ENCODE data around the gene TTC1. TPM values are rescaled to one million over a fixed set of nuclear protein-coding genes. Genes with fewer than 3 reads are reported as not detected.

Gene TTC1
- polyA plus RNA-seq, 1 experiment, result 23.2 TPM

DNA sequence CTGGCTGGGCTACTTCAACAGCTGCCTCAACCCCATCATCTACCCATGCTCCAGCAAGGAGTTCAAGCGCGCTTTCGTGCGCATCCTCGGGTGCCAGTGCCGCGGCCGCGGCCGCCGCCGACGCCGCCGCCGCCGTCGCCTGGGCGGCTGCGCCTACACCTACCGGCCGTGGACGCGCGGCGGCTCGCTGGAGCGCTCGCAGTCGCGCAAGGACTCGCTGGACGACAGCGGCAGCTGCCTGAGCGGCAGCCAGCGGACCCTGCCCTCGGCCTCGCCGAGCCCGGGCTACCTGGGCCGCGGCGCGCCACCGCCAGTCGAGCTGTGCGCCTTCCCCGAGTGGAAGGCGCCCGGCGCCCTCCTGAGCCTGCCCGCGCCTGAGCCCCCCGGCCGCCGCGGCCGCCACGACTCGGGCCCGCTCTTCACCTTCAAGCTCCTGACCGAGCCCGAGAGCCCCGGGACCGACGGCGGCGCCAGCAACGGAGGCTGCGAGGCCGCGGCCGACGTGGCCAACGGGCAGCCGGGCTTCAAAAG is 36.9 kb upstream of the TTC1 start:
- H3K36me3 ChIP-seq (ENCODE audit: control insufficient read depth, insufficient read depth, low read length), result no peaks in the 10 kb centered on the region
- DNase-seq (ENCODE audit: low read depth), result no peak
- H3K27me3 ChIP-seq (ENCODE audit: control insufficient read depth, insufficient read depth, low read length), result no peaks in the 10 kb centered on the region
- ChIA-PET CTCF (interaction anchor here (0.9 to 1.4 kb wide), 3 partner anchors 13 to 527 kb away, joined by 3 to 4 read pairs (median 4); no protein-coding TSS in a partner anchor), POLR2A (no interaction called here)
- TF ChIP-seq, protein P1, sequence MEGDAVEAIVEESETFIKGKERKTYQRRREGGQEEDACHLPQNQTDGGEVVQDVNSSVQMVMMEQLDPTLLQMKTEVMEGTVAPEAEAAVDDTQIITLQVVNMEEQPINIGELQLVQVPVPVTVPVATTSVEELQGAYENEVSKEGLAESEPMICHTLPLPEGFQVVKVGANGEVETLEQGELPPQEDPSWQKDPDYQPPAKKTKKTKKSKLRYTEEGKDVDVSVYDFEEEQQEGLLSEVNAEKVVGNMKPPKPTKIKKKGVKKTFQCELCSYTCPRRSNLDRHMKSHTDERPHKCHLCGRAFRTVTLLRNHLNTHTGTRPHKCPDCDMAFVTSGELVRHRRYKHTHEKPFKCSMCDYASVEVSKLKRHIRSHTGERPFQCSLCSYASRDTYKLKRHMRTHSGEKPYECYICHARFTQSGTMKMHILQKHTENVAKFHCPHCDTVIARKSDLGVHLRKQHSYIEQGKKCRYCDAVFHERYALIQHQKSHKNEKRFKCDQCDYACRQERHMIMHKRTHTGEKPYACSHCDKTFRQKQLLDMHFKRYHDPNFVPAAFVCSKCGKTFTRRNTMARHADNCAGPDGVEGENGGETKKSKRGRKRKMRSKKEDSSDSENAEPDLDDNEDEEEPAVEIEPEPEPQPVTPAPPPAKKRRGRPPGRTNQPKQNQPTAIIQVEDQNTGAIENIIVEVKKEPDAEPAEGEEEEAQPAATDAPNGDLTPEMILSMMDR (IDR thresholded peaks at IDR 0.05; ENCODE audit: insufficient read depth, low read depth, low read length), result no peak
- no peak overlapping the region for H3K4me3 ChIP-seq (ENCODE audit: low read depth, low read length)

DNA sequence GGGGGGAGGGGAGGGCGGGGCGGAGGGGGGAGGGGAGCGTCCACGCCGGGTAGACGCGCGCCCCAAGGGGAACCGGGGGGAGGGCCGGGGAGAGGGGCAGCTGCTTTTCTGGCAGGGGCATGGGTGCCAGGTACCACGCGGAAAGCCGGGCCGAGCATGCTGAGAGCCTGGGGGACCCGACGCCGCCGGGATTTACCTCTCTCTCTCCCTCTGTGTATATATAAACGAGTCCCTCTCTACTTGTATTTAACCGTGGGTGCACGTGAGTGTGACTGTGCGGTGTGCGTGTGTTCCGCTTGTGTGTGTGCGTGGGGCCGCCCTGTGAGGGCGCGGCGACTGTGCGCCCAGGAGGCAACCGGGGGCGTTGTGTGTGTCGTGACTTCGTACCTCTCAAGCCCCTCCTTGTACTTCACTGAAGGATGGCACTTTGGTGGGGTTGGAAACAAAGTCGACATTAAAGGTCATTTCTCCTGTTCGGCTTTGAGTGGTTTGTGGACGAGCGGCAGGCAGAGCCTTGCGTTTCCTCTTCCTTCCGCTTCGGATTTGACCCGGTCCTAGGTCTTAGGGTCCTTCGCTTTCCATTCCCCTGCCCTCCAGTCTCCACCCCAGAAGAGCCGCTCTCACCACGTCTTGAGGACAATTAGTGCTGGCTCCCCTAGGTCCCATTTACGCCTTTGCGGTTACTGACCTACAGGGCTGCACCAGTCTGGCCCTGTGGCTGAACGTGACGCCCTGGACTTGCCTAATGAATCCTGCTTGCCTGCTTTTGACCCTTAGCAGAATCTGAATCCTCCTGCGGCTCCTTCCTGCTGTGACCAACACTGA is 36.2 kb upstream of the TTC1 start:
- CTCF ChIA-PET, result interaction anchor here (1.4 to 5.0 kb wide), 3 partner anchors 14 to 528 kb away, joined by 4 to 32 read pairs (median 4); no protein-coding TSS in a partner anchor
- no peaks in the 10 kb centered on the region for H3K27me3 ChIP-seq (ENCODE audit: control insufficient read depth, insufficient read depth, low read length)
- POLR2A ChIA-PET, result no interaction called here
- H3K4me3 ChIP-seq (ENCODE audit: low read depth, low read length), result no peak overlapping the region
- no peak for DNase-seq (ENCODE audit: low read depth)
- TF ChIP-seq, protein P1 (IDR thresholded peaks at IDR 0.05; ENCODE audit: insufficient read depth, low read depth, low read length), result no peak
- H3K36me3 ChIP-seq (ENCODE audit: control insufficient read depth, insufficient read depth, low read length), result no peaks in the 10 kb centered on the region

DNA sequence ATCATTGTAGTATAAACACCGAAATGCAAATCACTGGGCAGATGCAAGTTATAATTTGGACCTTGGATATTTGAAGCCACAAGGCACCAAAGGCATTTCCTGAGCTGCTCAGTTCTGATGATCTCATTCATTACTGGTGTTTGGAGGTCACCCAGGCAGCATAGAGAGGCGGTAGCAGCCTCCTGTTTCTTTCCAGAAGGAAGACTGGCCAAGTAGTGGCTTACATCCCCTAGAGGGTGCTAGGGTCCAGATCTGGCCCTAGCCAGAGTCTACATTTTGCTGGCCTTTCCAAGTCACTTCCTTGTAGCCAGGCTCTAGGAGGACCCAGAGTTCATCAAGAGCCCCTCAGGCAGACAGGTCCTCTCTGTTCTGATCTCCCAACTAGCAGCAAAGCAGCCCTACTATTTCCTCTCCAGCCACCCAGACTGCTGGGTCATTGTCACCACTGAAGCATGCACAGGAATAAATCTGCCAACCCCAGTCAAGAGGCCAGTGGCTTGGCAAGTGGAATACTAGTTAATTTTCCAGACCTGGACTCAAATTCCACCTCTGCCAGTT is 33.4 kb upstream of the TTC1 start:
- Histone ChIP-seq H3K36me3 (ENCODE audit: control insufficient read depth, insufficient read depth, low read length) (no peaks in the 10 kb centered on the region), H3K4me3 (ENCODE audit: low read depth, low read length) (no peak overlapping the region), H3K27me3 (ENCODE audit: control insufficient read depth, insufficient read depth, low read length) (no peaks in the 10 kb centered on the region)
- TF ChIP-seq, protein P1 (IDR thresholded peaks at IDR 0.05; ENCODE audit: insufficient read depth, low read depth, low read length), result peak; percentile 78
- POLR2A ChIA-PET, result interaction anchor here (0.8 kb wide), 1 partner anchor 11 kb away, joined by 3 read pairs; no protein-coding TSS in a partner anchor
- CTCF ChIA-PET, result interaction anchor here (0.6 to 5.0 kb wide), 7 partner anchors 11 to 797 kb away, joined by 3 to 32 read pairs (median 3); partner anchors contain the start of gene ADRA1B
- DNase-seq (ENCODE audit: low read depth), result peak; percentile 89

DNA sequence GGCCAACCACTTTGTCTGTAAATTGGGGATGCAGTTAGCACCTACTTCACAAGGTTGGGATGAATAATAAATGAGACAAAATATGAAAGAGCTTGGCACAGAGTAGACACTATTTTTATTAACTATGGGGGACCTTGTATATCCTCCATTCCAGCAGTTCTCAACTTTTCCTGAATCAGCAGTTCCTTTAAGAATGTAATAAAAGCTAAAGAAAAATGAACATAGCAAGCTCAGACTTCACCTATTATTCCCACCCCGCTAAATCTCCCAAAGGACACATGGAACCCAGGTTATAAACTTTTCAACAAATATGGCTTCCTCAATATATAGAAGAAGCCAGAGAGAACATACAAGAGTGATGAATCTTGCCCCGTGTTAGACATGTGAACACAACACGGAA is 32.0 kb upstream of the TTC1 start:
- ChIA-PET CTCF (interaction anchor here (5.0 kb wide), 1 partner anchor 10 kb away, joined by 32 read pairs; no protein-coding TSS in a partner anchor), POLR2A (no interaction called here)

More for the DNA sequence above, 32.0 kb upstream of the TTC1 start:
- H3K36me3 ChIP-seq (ENCODE audit: control insufficient read depth, insufficient read depth, low read length), result no peaks in the 10 kb centered on the region
- TF ChIP-seq, protein P1 (IDR thresholded peaks at IDR 0.05; ENCODE audit: insufficient read depth, low read depth, low read length), result no peak
- H3K4me3 ChIP-seq (ENCODE audit: low read depth, low read length), result no peak overlapping the region
- DNase-seq (ENCODE audit: low read depth), result no peak
- H3K27me3 ChIP-seq (ENCODE audit: control insufficient read depth, insufficient read depth, low read length), result no peaks in the 10 kb centered on the region

All from BJ (cell line).